Right kidney (tissue), 1 donor: Measurements from ENCODE around the gene IDNK.

Experiments used
- DNase-seq: peaks from one replicate; pipeline ENCODE4 v3.0.0-alpha.2; 2016

Gene IDNK

DNA sequence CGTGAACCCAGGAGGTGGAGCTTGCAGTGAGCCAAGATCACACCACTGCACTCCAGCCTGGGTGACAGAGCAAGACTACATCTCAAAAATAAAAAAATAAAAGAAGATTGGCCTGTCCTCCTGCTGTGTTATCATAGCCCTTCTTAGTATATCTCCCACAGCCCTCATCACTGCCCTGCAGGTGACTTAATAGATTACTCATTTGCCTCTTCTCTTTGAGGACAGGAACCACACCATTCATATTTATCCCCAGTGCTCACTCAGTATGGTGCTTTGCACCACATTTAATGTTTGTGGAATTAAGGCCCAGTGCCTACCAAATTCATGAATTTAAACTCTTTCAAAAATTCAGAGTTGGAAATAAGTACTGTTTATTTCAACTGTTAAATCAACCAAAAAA, 10.3 kb downstream of the IDNK start:
- DNase-seq, result no peak

DNA sequence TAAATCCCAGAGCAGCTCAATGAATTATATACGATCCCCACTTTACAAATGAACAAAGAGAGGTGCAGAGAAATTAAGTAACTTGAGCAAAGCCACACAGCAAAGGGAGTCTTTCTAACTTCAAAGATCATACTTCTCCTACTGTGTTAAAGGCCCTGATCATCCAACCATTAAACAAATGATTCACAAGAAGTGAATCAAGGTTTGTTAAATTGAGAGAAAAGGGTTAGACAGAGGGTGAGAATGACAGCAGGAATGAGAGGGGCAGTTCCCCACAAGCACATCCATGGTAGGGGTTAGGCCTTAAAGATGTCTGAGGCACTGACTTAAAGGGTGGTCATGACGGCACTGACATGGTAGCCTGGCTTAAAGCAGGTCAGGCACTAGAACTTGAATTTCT, 10.7 kb downstream of the IDNK start:
- no peak for DNase-seq

DNA sequence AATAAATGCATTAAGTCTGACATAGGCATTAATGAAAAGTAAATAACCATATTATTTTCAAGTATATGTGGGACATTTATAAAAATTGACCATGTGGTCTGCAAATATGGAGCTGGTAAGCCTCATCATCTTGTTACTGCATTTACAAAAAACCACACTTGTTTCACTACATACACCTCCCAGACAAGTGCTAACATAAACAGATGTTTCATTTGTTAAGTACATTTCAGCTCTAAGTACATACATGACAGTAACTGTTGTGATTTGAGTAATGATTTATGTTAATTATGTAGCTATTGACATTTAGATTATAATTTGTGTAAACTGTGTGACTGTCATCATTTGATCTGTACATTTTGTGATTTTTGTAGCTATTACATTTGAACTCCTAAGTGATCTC, 13.9 kb downstream of the IDNK start:
- DNase-seq, result no peak

DNA sequence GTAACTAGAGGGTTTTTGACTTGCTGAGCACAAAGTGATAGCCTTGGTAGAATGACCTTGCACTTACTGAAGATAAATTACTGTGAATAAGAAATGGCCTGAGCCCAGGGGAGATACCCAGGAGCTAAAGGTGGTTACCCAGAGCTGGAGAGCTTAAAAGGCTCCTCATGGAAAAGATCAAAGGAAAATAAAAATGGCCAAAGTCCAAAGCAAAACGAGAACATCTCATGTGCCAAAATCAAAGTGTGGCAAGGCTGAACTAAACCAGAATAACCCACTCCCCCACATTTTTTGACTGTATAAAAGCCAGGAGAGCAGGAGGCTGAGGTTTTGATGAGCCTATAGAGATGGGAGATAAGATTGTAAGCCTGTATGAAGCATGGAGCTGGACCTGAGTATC, 14.4 kb downstream of the IDNK start:
- DNase-seq, result no peak

DNA sequence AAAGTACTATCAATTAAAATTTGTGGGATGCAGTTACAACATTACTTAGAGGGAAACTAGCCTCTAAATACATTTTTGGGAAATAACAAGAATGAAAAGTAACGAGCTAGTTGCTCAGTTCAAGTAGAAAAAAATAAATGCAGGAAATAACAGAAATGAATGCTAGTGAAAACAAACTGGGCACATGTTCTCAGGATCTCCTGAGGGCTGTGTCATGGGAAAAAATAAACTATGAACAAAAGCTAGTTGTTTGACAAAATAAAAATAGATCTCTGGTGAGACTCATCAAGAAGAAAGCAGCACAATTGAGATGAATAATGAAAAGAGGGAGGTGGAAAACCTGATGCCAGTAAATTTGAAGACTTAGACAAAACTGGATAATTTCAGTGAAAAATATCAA, 16.3 kb downstream of the IDNK start:
- DNase-seq, result no peak

DNA sequence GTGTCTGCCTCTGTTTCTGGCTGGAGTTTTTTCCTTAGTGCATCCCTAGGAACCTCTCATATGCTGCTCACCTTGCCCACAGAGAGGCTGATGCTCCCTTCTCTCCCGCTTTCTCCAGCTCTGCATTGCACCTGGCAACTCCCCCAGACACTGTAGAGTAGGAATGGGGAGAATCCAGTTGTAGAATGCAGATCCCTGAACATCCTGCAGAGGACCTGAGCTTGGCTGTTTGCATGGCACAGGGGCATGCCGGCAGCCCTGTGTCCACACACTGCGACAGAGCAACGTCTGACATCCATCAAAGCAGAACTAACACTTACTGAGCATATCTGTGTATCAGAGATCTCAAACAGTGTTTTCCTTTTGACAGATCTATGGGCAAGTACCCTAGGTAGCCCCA, 19.9 kb downstream of the IDNK start:
- DNase-seq, result no peak

DNA sequence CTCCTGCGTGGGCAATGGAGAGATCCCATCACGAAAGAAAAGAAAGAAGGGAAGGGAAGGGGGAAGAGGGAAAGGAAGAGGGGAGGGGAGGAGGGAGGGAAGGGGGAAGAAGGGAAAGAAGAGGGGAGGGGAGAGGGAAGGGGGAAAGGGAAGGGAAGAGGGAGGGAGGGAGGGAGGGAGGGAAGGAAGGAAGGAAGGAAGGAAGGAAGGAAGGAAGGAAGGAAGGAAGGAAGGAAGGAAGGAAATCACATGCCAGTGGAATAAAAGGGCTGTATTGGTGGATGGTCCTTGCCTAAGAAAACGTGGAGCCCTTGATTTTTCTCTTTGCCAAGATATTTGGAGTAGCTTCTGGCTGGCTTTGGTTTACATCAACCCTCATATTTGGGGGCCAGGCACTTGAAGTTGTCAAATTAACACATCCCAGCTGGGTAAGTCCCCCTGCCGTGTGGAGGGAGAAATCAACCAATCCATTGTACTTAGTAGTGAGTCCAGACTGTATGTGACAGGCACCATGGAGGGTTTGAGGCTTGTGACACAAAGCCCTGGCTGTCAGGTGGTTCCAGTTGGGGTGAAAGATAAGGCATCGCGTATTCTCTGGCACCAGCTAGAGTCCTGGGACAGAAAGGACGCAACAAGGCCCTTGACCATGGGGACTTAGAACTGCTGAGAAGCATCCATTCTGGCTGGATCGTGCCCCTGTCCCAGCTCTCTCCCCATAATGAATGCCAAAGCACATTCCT, 23.7 kb downstream of the IDNK start:
- DNase-seq, result no peak

DNA sequence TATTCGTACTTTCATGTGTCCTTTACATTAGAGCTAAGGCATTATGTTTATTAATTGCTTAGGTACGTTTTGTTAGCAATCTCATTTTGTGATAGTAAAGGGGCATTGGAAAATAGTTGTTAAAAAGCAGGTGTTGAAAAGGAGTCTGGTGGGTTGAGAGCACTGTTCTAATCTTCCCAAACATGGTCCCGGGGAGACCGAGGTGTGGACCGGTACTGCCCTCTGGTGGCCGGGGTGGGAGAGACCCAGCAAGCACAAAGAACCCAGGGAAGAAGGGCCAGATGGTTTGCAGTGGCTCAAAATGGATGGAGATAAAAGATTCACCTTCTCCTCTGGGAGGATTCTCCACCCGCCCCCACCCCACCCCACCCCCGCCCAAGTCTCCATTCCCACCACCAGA, 26.1 kb downstream of the IDNK start:
- DNase-seq, result no peak

DNA sequence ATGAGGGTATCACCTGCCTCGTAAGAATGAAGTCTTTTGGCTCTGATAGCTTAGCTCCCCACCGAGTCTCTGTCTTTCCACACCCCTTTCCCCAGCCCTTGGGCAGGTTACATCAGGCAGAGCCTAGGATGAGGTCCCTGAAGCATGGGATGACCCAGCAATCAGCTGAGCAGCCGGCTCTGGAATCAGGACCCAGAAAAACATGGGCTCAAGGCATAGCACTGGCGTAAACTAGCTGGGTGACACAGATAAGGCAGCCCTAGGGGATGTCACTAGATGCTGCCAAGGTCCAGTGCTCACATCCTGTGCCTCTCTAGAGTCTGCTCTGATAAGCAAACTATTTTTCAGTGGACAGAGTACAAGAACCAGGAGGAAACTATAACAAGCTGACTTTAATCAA, 26.6 kb downstream of the IDNK start:
- DNase-seq, result no peak

DNA sequence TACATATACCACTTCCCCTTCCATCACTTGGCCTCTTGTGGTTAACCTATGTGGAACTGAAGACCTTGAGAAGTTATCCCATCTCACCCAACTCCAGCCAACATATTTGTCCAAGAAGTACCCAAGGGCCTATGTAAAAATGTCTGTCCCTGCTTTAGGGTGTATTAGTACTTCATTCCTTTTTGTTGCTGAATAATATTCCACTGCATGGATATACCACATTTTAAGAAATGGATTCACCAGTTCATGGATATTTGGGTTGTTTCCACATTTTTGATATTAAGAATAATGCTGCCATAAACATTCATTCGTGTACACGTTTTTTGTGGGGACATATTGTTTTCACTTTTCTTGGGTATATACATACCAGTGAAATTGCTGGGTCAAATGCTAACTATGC, 28.6 kb downstream of the IDNK start:
- DNase-seq, result no peak

DNA sequence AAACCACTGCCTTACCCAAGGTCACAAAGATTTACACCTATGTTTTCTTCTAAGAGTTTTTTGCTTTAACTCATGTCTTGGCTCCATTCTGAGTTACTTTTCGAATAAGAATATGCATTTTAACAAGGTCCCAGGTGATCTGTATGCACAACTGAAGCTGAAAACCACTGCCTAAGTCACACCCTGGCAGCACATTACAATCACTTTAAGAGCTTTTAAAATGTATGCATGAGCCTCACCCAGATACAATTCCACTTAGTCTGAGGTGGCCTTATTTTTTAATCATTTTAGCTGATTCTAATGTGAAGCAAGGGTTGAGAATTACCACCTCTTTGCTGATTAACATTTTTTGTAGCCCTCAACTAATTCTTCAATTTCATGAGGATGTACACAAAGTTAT, 29.5 kb downstream of the IDNK start:
- no peak for DNase-seq

DNA sequence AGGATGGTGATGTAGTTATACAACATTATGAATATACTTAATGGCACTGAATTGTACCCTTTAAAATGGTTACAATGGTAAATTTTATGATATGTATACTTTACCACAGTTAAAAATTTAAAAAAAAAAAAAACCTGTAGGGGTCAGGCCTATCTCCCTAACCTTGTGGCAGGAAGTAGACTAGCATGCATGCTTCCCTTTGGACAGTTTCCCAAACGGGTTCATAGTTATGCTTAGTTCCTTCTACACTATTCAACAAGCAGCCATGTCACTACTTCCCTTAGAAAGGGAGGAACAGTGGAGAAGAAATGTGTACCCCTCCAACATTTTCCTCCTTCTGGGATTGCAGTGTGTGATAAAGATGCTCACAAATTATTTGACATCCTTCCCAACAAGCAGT, 32.5 kb downstream of the IDNK start:
- DNase-seq, result no peak

DNA sequence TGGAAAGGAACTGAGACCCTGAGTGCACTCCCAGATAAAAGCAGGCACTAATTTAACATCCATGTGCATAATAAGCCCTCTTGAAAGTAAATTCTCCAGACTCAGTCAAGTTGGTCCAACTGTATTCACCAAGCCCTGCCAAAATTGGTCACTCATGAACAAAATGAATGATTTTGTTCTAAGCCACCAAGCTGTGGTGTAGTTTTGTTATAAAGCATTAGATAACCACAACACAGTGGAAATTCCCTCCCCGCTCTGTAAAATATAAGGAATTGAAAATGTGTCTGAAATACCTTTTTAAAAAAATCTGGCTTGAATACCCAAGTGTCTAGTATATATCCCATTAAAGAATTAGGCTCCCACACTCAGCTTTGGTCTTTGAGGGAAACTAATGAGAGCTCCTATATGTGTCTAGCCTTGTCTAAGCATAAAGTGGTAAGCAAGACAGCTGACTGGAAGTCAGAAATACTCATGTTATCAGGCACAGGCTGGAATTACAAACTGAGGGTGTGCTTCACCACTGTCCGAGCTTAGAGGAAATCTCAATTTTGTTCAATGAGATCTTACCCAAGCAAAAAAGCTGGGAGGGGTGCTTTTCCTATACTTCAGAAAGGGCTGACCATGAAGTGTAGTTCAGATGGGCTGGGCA, 33.2 kb downstream of the IDNK start:
- DNase-seq, result no peak

DNA sequence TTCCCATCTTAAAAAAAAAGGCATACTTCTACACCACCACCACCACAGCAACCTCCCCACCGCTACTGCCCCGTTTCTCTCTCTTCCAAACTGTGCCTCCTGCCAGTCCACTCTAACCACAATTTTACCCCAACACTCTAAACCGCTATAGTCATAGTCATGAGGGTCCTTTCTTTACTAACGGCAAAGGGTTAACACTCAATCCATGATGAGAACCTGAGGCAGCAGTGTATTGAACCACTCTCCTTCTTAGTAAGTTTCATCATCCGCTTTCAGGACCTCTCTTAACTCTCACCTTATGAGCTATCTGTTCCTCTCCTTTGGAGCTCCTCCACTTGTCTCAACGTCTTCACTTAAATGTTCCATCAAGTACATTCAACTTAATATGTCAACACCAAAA, 34.0 kb downstream of the IDNK start:
- DNase-seq, result no peak

DNA sequence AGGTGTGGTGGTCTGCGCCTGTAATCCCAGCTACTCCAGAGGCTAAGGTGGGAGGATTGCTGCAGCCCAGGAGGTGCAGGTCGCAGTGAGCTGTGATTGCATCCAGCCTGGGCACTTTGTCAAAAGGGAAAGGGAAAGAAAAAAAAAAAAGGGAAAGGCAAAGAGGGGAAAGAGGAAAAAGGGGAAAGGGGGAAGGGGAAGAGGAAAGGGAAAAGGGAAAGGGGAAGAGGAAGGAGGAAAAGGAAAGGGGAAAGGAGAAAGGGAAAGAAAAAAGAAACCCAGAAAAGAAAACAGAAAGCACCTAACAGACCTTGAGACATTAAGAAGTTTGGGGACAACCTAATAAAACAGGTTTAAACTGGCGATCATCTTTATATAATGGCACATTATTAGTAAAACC, 40.0 kb downstream of the IDNK start:
- no peak for DNase-seq

DNA sequence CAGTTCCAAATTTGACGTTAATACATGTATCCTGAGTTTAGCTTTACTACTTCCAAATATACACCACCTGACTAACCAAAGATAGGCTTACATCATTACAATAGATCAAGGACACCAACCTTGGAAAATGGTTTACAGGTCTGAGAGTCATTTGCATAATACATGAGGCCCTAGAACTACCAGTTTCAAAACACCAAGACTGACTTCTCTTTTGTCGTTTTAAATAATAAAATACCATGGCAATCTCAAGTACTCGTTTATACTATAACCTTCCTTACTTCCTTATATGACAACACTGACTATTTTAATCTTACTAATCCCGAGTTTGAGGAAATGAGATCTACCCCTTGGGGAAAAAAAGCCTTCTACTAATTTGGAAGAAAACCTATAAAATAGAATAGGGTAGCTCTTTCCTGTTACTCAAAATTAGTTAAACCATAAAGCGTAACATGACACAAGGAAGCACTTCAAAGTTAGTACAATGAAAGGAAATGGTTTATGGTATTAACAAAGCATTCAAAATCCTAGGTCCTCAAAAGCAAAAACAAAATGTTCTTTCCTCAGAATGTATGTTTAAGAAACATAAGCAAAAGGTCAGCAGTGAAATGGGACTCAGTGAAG, 42.7 kb downstream of the IDNK start:
- DNase-seq, result no peak

DNA sequence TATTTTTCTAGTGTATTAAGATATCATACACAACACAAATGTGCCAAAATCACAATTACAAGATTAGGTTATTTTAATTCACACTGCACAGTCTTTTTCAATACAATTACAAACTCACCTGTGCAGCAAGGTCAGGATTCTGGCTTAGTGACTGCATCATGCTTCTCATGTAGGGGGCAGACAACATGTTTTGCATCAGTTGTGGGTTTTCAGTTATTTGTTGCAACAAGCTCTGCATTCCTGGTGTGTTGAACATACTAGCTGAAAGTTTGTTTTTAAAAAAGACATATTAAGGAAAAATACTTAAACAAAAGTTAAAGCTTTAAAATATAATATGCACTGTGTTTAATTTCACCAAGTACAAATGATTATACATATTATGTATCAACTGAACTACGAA, 46.1 kb downstream of the IDNK start:
- no peak for DNase-seq

DNA sequence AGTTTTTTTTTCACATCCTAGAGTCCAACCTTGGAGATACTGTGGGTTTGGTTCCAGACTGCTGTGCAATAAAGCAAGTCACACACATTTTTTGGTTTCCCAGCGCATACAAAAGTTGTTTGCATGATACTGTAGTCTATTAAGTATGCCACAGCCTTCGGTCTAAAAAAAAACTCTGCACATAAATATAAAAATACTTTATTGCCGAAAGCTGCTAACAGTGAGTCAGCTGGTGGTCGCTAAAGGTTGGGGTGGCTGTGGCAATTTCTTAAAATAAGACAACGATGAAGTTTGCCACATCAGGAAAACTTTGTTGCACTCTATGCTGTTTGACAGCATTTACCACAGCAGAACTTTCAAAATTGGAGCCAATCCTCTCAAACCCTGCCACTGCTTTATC, 47.4 kb downstream of the IDNK start:
- no peak for DNase-seq

DNA sequence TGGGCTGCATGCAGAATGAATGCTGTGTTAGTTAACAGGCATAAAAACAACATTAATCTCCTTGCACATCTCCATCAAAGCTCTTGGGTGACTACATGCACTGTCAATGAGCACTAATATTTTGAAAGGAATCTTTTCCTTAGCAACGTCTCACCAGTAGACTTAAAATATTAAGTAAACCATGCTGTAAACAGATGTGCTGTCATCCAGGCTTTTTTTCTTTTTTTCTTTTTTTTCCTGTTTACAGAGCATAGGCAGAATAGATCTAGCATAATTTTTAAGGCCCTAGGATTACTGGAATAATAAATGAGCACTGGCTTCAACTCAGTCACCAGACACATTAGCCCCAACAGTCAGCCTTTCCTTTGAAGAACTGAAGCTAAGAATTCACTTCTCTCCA, 48.5 kb downstream of the IDNK start:
- DNase-seq, result no peak

DNA sequence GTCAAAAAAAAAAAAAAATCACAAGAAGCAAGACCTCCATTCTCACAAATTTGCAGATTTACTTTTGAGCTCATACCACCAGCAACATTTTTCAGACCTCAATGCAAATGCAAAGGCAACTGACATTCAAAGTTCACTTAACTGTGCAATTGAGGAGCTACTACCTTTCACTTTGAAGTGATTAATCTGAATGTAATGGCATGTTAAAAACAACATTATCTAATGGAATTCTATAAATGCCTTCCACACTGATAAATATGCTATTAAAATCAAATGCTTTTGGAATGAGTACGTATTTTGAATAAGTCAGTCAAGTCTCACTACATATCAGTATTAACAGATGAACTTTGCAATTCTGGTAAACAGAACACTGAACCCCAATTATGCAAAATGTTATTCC, 52.5 kb downstream of the IDNK start:
- DNase-seq, result no peak

DNA sequence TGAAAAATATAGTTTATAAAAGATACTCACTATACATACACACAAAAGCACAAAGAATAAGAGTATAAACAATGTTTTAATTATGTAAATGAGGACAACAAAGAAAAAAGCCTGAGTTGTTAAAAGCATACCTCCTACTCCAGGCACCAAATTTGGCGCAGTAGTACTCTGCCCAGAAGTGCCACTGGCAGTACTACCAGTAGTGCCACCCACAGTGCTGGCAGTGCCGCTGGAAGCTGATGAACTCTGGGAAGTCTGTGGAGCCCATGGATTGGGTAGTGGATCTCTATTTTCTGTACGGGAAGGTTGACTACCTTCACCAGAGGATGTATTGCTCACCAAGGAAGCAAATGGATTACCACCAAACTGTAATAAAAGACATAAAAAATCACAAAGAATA, 54.7 kb downstream of the IDNK start:
- no peak for DNase-seq

DNA sequence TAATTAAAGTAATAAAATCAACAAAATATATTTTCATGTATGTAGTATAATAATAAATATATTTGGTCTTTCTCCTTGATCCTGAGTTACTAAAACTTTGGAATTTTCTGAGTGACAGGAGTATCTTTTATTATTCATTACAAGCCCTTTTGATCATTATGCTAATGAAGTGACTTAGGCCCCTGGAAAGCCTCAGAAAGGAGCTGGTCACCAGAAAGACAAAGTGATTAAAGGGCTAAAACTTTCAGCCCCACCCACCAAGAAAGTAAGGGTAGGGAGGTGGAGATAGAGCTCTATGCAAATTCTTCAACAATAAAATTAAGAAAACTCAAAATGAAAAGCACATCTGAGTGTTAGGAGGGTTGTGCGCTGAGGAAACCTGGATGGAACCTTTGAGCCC, 57.3 kb downstream of the IDNK start:
- DNase-seq, result no peak

DNA sequence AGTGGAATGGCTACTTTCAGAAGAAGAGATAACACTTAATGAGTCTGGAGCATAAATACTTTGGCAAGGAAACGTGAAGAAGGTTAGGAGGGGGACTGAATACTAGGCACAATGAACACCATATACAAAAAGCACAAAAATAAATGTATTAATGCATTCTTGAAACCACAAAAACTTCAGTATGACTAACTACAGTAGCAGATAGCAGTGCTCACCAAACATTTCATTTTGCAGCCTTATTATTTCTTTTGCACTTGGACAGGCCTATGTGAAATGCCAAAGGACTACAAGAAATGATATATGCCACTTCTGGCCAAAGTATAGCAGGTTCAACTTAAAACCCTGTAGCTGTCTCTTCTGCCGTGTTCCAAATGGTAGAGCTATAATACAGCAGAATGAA, 58.5 kb downstream of the IDNK start:
- DNase-seq, result no peak

DNA sequence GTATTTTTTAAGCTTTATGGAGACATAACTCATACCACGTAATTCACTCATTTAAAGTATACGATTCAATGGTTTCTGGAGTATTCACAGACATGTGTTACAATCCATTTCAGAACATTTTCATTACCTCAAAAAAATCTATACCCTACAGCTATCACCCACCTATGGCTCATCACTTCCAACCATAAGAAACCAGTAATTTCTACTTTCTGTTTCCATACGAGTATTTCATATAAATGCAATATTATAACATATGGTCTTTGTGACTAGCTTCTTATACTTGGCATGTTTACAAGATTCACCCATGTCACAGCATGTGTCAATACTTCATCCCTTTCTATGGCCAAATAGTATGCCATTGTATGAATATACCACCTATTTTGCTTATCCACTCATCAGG, 66.0 kb downstream of the IDNK start:
- no peak for DNase-seq
